Tibial nerve (tissue), 4 donors: ENCODE measurements around the gene PRPF38B. TPM values are rescaled to one million over a fixed set of nuclear protein-coding genes. Genes with fewer than 3 reads are reported as not detected.
"Not testable (repeated sequence)": the region's sequence is repeated elsewhere in the genome, so short reads cannot be mapped to it uniquely, and the experiment has no call there.

Experiments used
- DNase-seq, 2 donors: peaks; one replicate each; pipeline ENCODE4 v3.0.0-alpha.2; 2019; ENCODE audit warnings: low spot score in 2 of 2
- H3K27ac ChIP-seq, 4 donors: fragments of 200-600 bp; sonication (generic) in 3 of 4; one replicate each; pipeline ENCODE4 v1.5.1; 2017 to 2019; ENCODE audit warnings: mild to moderate bottlenecking in 1 of 4
- H3K27me3 ChIP-seq, 2 donors: fragments of 200-600 bp; sonication (generic) in 1 of 2; one replicate each; pipeline versions ENCODE4 v1.5.1 to v1.6.0; 2017 to 2019
- H3K36me3 ChIP-seq, 3 donors: fragments of 200-600 bp; sonication (generic); one replicate each; pipeline ENCODE4 v1.5.1; 2018 to 2019
- H3K4me1 ChIP-seq, 4 donors: fragments of 200-600 bp; sonication (generic) in 3 of 4; one replicate each; pipeline ENCODE4 v1.5.1; 2017 to 2019
- H3K4me3 ChIP-seq, 4 donors: fragments of 200-600 bp; sonication (generic) in 3 of 4; one replicate each; pipeline ENCODE4 v1.5.1; 2017 to 2019; ENCODE audit warnings: mild to moderate bottlenecking in 1 of 4, moderate library complexity in 1 of 4
- H3K9me3 ChIP-seq, 4 donors: fragments of 200-600 bp; sonication (generic) in 3 of 4; one replicate each; pipeline ENCODE4 v1.5.1; 2017 to 2019
- EP300 ChIP-seq, 2 donors: sonication (generic); formaldehyde crosslinking; IDR thresholded peaks; one replicate each; pipeline ENCODE4 v1.6.1; 2017; ENCODE audit warnings: antibody characterized with exemption in 2 of 2, mild to moderate bottlenecking in 1 of 2
- POLR2A ChIP-seq, 2 donors: fragments of 450-650 bp; IDR thresholded peaks; one replicate each; pipeline ENCODE4 v1.6.1; 2017; ENCODE audit warnings: antibody characterized with exemption in 2 of 2, mild to moderate bottlenecking in 2 of 2, moderate library complexity in 2 of 2
- whole genome bisulfite sequencing, 2 donors: methylation state at CpG; one replicate each; pipeline ENCODE4 v1.1.5; 2018; 5-methylcytosine and 5-hydroxymethylcytosine counted together
- total RNA-seq, 4 donors: library from RNA; depleted of rRNA; stranded (reverse); fragments of >200 nt; gene quantifications; one replicate each; pipeline ENCODE4 v1.1.0, GENCODE V29; 2016
- TF ChIP-seq, protein P1 (sequence below), 5 experiments: fragments of 200-600 bp in 3 of 5; fragments of 450-650 bp in 2 of 5; sonication (generic) in 3 of 5; IDR thresholded peaks; one replicate each; pipeline ENCODE4 v1.5.1; 2016 to 2019; ENCODE audit warnings: antibody characterized with exemption in 5 of 5, mild to moderate bottlenecking in 3 of 5, moderate library complexity in 2 of 5

Gene PRPF38B
- total RNA-seq, 4 donors from 2014 or later, result 25.7 to 34.1 (median 29.3) TPM

DNA sequence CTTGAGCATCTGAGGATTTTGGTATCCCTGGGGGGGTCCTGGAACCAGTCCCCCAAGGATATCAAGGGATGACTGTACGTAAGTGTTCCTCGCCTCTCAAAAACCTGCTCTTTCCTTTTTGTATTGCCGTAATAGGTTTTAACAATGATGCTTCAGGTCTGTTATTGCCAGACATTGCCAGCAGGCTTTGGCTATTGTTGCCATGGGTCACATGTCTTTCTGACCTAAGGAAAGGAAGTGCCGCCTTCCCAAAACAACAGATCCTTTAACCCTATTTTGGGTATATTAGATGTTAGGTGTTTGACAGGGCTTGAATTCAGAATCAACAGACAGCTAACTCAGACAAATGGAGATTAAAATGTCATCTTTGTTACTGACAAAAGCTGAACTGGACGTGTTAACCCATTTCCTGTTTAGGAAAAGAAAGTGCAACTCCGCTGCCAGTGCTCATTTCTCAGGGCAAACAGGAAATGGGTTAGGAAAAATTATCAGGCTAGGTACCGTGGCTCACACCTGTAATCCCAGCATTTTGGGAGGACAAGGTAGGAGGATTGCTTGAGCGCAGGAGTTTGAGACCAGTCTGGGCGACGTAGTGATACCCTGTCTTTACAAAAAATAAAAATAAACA is 12.4 kb upstream of the PRPF38B start:
- DNase-seq, result no peak
- no peaks in the 10 kb centered on the region for H3K27me3 ChIP-seq
- no peak overlapping the region for H3K27ac ChIP-seq
- no peaks in the 10 kb centered on the region for H3K36me3 ChIP-seq
- H3K4me3 ChIP-seq, result peak overlapping the region in 1 of 4 donors; percentile 29
- 59 to 68% methylated on average over 10 of the region's 10 CpGs for WGBS, 2 donors
- TF ChIP-seq, protein P1, sequence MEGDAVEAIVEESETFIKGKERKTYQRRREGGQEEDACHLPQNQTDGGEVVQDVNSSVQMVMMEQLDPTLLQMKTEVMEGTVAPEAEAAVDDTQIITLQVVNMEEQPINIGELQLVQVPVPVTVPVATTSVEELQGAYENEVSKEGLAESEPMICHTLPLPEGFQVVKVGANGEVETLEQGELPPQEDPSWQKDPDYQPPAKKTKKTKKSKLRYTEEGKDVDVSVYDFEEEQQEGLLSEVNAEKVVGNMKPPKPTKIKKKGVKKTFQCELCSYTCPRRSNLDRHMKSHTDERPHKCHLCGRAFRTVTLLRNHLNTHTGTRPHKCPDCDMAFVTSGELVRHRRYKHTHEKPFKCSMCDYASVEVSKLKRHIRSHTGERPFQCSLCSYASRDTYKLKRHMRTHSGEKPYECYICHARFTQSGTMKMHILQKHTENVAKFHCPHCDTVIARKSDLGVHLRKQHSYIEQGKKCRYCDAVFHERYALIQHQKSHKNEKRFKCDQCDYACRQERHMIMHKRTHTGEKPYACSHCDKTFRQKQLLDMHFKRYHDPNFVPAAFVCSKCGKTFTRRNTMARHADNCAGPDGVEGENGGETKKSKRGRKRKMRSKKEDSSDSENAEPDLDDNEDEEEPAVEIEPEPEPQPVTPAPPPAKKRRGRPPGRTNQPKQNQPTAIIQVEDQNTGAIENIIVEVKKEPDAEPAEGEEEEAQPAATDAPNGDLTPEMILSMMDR (IDR thresholded peaks at IDR 0.05), result no peak
- TF ChIP-seq EP300 (IDR thresholded peaks at IDR 0.05) (no peak), POLR2A (IDR thresholded peaks at IDR 0.05) (no peak)
- H3K9me3 ChIP-seq, result no peaks in the 10 kb centered on the region
- H3K4me1 ChIP-seq, result no peaks in the 10 kb centered on the region

DNA sequence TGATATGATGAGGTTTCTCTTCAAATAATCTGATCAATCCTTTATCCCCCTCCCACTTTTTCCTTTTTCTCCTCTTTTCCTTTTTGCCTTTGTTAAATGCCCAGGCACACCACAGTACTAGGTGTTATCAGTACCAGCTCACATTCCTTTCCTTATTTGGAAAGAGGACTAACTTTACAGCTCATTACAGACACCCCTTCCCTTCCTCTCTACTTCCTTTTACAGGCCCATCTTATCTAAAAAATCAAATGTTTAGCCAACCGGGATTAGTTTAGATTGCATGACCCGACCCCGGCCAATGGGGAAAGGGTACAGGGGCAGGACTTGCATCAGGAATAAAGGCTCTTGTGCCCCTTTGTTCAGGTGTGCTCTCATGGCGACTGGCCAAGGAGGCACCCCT is 10.4 kb upstream of the PRPF38B start:
- WGBS, 2 donors, result 70 to 81% methylated on average over 4 of the region's 4 CpGs
- not testable (repeated sequence) for H3K4me3 ChIP-seq, H3K9me3 ChIP-seq, H3K27me3 ChIP-seq, H3K27ac ChIP-seq, H3K4me1 ChIP-seq, H3K36me3 ChIP-seq, DNase-seq

DNA sequence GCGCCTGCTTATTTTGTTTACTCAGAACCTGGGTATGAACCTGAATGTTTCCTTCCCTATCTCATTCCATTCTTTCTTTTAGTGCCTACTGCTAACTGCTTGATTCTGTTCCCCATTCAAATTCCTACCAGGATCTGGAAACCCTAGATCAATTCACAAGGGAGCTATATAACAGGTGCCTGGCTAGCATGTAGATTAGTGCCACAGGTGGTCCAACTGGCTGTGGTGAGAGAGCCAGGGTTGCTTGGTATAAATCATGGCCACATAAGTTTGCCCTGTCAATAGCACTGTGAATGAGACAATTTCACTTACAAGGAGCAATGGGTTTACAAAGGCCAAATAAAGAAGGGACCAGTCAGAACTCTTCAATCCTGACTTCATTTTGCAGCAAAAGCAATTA is 6.6 kb upstream of the PRPF38B start:
- Histone ChIP-seq H3K4me3 (no peak overlapping the region), H3K36me3 (no peaks in the 10 kb centered on the region), H3K27ac (no peak overlapping the region), H3K4me1 (no peaks in the 10 kb centered on the region), H3K27me3 (no peaks in the 10 kb centered on the region), H3K9me3 (no peaks in the 10 kb centered on the region)
- 73 to 80% methylated on average over 1 of the region's 1 CpG for WGBS, 2 donors
- no peak for DNase-seq
- TF ChIP-seq POLR2A (IDR thresholded peaks at IDR 0.05) (no peak), EP300 (IDR thresholded peaks at IDR 0.05) (no peak)
- TF ChIP-seq, protein P1 (IDR thresholded peaks at IDR 0.05), result no peak

DNA sequence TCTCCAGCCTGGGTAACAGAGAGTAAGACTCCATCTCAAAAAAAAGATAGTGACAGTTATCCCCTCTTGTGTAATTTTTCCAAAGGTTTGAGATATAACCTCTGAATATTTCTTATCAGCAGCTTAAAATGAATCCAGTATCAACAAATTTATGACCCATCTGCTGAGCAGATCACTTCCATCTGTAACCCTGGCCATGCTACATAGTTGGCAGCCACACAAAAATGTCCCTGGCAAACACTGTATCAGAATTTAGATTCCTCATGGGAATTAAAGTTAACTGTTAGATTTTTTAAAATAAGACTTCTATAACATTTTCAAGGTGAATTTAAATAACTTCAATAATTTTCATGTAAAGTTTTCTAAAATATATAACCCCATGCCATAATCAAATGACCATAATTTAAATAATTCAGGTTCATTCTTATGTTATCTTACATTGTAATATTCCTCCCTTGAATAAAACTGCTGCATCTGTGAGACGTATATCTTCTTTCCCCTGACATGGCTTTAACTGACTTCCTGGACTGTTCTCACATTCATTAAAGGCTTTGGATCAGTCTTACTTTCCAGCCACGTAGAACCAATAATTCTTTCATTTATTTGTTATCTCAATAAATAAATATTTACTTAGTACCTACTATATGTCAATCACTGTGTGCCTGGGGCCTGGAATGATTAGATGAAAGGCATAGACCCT is 5.3 kb upstream of the PRPF38B start:
- H3K27ac ChIP-seq, result no peak overlapping the region
- H3K4me3 ChIP-seq, result no peak overlapping the region
- H3K4me1 ChIP-seq, result peaks cover 0 to 11% (median 2%) of the 10 kb centered on the region in 4 donors
- TF ChIP-seq, protein P1 (IDR thresholded peaks at IDR 0.05), result no peak
- no peak for TF ChIP-seq EP300 (IDR thresholded peaks at IDR 0.05)
- TF ChIP-seq POLR2A (IDR thresholded peaks at IDR 0.05), result no peak
- no peaks in the 10 kb centered on the region for H3K27me3 ChIP-seq
- no peak for DNase-seq
- H3K36me3 ChIP-seq, result no peaks in the 10 kb centered on the region
- WGBS, 2 donors, result 40 to 47% methylated on average over 2 of the region's 2 CpGs
- H3K9me3 ChIP-seq, result no peaks in the 10 kb centered on the region

DNA sequence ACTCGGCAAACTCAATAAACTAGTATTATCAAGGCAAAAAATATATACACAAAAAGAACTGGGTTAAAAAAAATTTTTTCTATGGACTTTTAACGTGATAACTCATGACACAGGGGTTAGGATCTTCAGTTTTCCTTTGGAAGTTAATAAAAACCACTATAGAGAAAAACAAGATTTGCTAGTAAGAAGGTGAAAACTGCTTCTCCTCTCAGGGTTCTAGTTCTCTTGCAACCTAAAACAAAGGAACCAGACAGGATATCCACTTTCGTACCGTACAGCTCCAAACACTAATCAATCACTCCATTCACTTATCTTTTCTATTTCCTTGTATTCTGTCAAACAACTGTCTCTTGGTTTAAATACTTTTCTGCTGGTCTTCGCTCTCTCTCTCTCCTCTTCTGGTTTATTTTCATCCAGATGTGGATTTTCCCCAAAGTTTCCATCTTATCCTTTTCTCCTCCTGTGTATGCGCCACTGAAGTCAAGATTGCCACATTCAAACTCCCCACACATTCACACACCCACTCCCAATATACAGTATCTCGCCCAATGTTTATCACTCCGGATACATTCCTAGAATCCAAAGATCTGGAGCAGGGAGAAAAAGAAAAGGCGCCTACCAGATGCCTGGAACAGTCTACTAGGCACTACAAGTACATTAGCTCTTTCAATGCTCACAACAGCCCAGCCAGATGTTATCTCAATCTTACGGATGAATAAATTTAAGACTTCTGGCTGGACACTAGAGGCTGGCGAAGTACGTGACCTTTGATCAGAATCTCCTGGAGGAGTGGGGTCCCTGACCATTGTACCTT is 775 bp upstream of the PRPF38B start:
- peak in 1 of 2 donors; percentile 12 for DNase-seq
- peak overlapping the region; percentile 86 to 95 (median 88) for H3K4me3 ChIP-seq
- H3K36me3 ChIP-seq, result peaks cover 0 to 7% (median 0%) of the 10 kb centered on the region in 3 donors
- no peak for TF ChIP-seq EP300 (IDR thresholded peaks at IDR 0.05)
- TF ChIP-seq, protein P1 (IDR thresholded peaks at IDR 0.05), result no peak
- no peak for TF ChIP-seq POLR2A (IDR thresholded peaks at IDR 0.05)
- no peaks in the 10 kb centered on the region for H3K27me3 ChIP-seq
- no peaks in the 10 kb centered on the region for H3K9me3 ChIP-seq
- WGBS, 2 donors, result 23 to 30% methylated on average over 12 of the region's 12 CpGs
- peaks cover 3 to 35% (median 19%) of the 10 kb centered on the region in 4 donors for H3K4me1 ChIP-seq
- peak overlapping the region; percentile 97 to 98 (median 97) for H3K27ac ChIP-seq
